Smooth muscle cell (in vitro differentiated cells): Measurements from ENCODE around the gene KMT2C. TPM values are rescaled to one million over a fixed set of nuclear protein-coding genes. Genes with fewer than 3 reads are reported as not detected.
"Not testable (repeated sequence)": the region's sequence is repeated elsewhere in the genome, so short reads cannot be mapped to it uniquely, and the experiment has no call there.

Experiments
- DNase-seq: peaks from one replicate; lab custom pipeline; 2025; ENCODE audit not compliant: unreplicated experiment; lab: John Stamatoyannopoulos, UW
- H2AFZ ChIP-seq: fragments of 200-600 bp; sonication (generic); 2 replicates; pipeline ENCODE4 v1.6.0; 2016; ENCODE audit warnings: antibody characterized with exemption, low read depth, mild to moderate bottlenecking
- H3F3A ChIP-seq: fragments of 200-600 bp; sonication (generic); 2 replicates; pipeline ENCODE4 v1.6.0; 2017; ENCODE audit warnings: antibody characterized with exemption, low read depth
- H3K27ac ChIP-seq: fragments of 200-600 bp; sonication (generic); 2 replicates; pipeline ENCODE4 v1.5.1; 2016; ENCODE audit warnings: low read depth, mild to moderate bottlenecking
- H3K27me3 ChIP-seq: fragments of 200-600 bp; sonication (generic); 2 replicates; pipeline ENCODE4 v1.6.1; 2016; ENCODE audit warnings: low read depth, mild to moderate bottlenecking
- H3K36me3 ChIP-seq: fragments of 200-600 bp; sonication (generic); 2 replicates; pipeline ENCODE4 v1.5.1; 2016; ENCODE audit warnings: low read depth
- H3K4me1 ChIP-seq: fragments of 200-600 bp; sonication (generic); 2 replicates; pipeline ENCODE4 v1.5.1; 2016; ENCODE audit warnings: low read depth
- H3K4me2 ChIP-seq: fragments of 200-600 bp; sonication (generic); 2 replicates; pipeline ENCODE4 v1.6.0; 2016; ENCODE audit warnings: mild to moderate bottlenecking
- H3K4me3 ChIP-seq: fragments of 200-600 bp; sonication (generic); 2 replicates; pipeline ENCODE4 v1.5.1; 2016; ENCODE audit warnings: mild to moderate bottlenecking
- H3K79me2 ChIP-seq: fragments of 200-600 bp; sonication (generic); 2 replicates; pipeline ENCODE4 v1.6.0; 2016; ENCODE audit warnings: low read depth, mild to moderate bottlenecking
- H3K9ac ChIP-seq: fragments of 200-600 bp; sonication (generic); 2 replicates; pipeline ENCODE4 v1.6.0; 2016; ENCODE audit warnings: low read depth
- H3K9me3 ChIP-seq: fragments of 200-600 bp; sonication (generic); replicated peaks from 2 replicates; pipeline ENCODE4 v1.5.1; 2016; ENCODE audit warnings: low read depth
- H4K20me1 ChIP-seq: fragments of 200-600 bp; sonication (generic); 2 replicates; pipeline ENCODE4 v1.6.0; 2016; ENCODE audit warnings: low read depth
- WGBS: methylation state at CpG from one replicate; pipeline ENCODE4 v1.1.7; 2016; ENCODE audit warnings: low lambda C conversion rate; 5-methylcytosine and 5-hydroxymethylcytosine counted together
- polyA plus RNA-seq: library from polyadenylated mRNA; unstranded; fragments of >200 nt; fragmentation: Nextera tagmentation; extraction: Ambion mirVana; gene quantifications from 2 replicates; pipeline ENCODE4 v1.2.1, GENCODE V29; 2016
- total RNA-seq: library from RNA; depleted of rRNA; stranded (reverse); fragments of >200 nt; gene quantifications from 2 replicates; pipeline ENCODE4 v1.2.3, GENCODE V29; 2014
- TF ChIP-seq, protein P1 (sequence below): fragments of 200-600 bp; sonication (generic); IDR thresholded peaks from 2 replicates; pipeline ENCODE4 v1.5.1; 2017; ENCODE audit warnings: borderline replicate concordance, mild to moderate bottlenecking, antibody characterized with exemption; ENCODE audit not compliant: insufficient read depth, poor library complexity, severe bottlenecking

KMT2C gene
- total and polyA plus RNA-seq, 2 experiments from 2014 or later, result 10.1 to 36.7 TPM

DNA sequence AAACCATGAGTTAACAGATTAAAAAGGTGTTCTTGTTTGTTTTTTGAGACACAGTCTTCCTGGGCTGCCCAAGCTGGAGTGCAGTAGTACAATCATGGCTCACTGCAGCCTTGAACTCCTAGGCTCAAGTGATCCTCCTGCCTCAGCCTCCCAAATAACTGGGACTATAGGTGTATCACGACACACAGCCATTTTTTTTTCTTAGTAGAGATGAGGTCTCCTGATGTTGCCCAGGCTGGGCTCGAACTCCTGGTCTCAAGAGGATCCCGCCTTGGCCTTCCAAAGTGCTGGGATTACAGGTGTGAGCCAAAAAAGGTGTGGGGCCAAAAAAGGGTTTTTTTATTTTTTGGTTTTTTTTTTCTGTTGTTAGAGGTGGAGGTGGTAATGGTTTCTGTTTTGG is 29.3 kb downstream of the KMT2C start:
- no peaks in the 10 kb centered on the region for H3F3A ChIP-seq
- H4K20me1 ChIP-seq, result peaks cover 98% of the 10 kb centered on the region
- H3K27ac ChIP-seq, result no peak overlapping the region
- H3K4me3 ChIP-seq, result no peak overlapping the region
- H3K9me3 ChIP-seq, result peaks cover 8% of the 10 kb centered on the region
- peaks cover 1% of the 10 kb centered on the region for H3K4me1 ChIP-seq
- no peak overlapping the region for H3K9ac ChIP-seq
- H3K36me3 ChIP-seq, result no peaks in the 10 kb centered on the region
- no peak for DNase-seq
- no peak overlapping the region for H3K4me2 ChIP-seq
- no peaks in the 10 kb centered on the region for H3K27me3 ChIP-seq
- no peak overlapping the region for H2AFZ ChIP-seq
- H3K79me2 ChIP-seq, result peaks cover 99% of the 10 kb centered on the region
- TF ChIP-seq, protein P1, sequence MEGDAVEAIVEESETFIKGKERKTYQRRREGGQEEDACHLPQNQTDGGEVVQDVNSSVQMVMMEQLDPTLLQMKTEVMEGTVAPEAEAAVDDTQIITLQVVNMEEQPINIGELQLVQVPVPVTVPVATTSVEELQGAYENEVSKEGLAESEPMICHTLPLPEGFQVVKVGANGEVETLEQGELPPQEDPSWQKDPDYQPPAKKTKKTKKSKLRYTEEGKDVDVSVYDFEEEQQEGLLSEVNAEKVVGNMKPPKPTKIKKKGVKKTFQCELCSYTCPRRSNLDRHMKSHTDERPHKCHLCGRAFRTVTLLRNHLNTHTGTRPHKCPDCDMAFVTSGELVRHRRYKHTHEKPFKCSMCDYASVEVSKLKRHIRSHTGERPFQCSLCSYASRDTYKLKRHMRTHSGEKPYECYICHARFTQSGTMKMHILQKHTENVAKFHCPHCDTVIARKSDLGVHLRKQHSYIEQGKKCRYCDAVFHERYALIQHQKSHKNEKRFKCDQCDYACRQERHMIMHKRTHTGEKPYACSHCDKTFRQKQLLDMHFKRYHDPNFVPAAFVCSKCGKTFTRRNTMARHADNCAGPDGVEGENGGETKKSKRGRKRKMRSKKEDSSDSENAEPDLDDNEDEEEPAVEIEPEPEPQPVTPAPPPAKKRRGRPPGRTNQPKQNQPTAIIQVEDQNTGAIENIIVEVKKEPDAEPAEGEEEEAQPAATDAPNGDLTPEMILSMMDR, result no peak
- WGBS, result 26% methylated on average over 3 of the region's 3 CpGs

DNA sequence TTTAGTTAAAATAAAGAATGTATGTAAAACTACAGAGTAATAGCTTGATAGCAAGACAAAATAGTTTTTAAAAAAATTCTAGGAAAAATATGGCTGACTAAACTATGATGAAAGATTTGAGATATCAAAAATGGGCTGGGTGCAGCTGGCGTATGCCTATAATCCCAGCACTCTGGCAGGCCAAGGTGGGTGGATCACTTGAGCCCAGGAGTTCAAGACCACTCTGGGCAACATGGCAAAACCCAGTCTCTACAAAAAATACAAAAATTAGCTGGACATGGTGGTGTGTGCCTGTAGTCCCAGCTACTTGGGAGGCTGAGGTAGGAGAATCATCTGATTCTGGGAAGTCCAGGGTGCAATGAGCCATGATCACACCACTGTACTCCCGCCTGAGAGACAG is 29.8 kb downstream of the KMT2C start:
- WGBS, result 60% methylated on average over 2 of the region's 2 CpGs
- H2AFZ ChIP-seq, H3K27ac ChIP-seq, H3K9ac ChIP-seq, H3F3A ChIP-seq, H3K4me3 ChIP-seq, H3K9me3 ChIP-seq, H3K4me1 ChIP-seq, H3K4me2 ChIP-seq, H3K27me3 ChIP-seq, H3K36me3 ChIP-seq, DNase-seq: not testable (repeated sequence)
- Histone ChIP-seq H3K79me2 (peaks cover 99% of the 10 kb centered on the region), H4K20me1 (peaks cover 98% of the 10 kb centered on the region)

DNA sequence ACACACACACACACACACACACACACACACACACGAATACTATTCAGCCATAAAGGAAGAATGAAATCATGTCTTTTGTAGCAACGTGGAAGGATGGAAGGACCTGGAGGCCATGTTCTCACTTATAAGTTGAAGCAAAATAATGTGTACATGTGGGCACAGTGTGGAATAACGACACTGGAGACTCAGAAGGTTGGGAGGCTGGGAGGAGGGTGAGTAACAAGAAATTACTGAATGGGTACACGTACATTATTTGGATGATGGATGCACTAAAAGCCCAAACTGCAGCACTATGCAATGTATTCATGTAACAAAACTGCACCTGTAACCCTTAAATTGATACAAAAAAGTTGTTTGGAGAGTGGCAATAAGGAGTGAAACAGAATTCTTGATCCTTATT is 32.1 kb downstream of the KMT2C start:
- Histone ChIP-seq H4K20me1 (peaks cover 98% of the 10 kb centered on the region), H3K79me2 (peaks cover 99% of the 10 kb centered on the region), H3K9ac (no peak overlapping the region), H3K9me3 (peaks cover 8% of the 10 kb centered on the region), H3K27ac (no peak overlapping the region), H3K4me2 (no peak overlapping the region), H3K36me3 (no peaks in the 10 kb centered on the region), H3F3A (no peaks in the 10 kb centered on the region), H2AFZ (no peak overlapping the region), H3K27me3 (no peaks in the 10 kb centered on the region), H3K4me3 (no peak overlapping the region), H3K4me1 (peaks cover 9% of the 10 kb centered on the region)
- TF ChIP-seq, protein P1, result no peak
- no peak for DNase-seq
- WGBS, result 43% methylated on average over 4 of the region's 4 CpGs

DNA sequence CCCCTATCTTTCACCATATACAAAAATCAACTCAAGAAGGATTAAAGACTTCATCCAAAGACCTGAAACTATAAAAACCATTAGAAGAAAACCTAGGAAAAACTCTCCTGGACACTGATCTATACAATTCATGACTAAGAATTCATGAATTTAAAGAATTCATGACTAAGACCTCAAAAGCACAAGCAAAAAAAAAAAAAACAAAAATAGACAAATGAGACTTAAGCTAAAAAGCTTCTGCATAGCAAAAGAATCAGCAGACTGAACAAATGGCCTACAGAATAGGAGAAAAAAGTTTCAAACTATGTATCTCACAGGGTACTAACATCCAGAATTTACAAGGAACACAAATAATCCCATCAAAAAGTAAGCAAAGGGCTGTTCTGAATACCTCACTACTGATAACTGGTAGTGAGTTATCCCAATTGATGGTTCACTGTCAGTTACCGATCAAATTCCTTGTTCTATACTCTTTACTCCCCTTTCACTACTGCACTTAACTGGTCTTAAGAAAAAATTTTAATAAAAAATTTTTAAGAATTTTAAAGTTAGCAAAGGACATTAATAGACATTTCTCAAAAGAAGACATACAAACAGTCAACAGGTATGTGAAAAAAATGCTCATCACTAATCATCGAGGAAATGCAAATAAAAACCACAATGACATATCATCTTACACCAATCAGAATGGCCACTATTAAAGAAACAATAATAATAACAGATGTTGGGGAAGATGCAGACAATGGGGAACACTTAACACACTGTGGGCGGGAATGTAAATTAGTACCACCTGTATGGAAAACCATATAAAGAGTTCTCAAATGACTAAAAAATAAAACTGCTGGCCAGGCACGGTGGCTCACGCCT is 33.2 kb downstream of the KMT2C start:
- Histone ChIP-seq H3K79me2 (peaks cover 99% of the 10 kb centered on the region), H3K9me3 (peaks cover 8% of the 10 kb centered on the region), H3F3A (no peaks in the 10 kb centered on the region), H3K4me3 (no peak overlapping the region), H3K4me2 (peak overlapping the region; percentile 4), H3K4me1 (peaks cover 9% of the 10 kb centered on the region), H3K36me3 (no peaks in the 10 kb centered on the region), H3K27ac (no peak overlapping the region), H2AFZ (no peak overlapping the region), H3K9ac (no peak overlapping the region), H4K20me1 (peaks cover 98% of the 10 kb centered on the region), H3K27me3 (no peaks in the 10 kb centered on the region)
- DNase-seq, result no peak
- WGBS, result 56% methylated on average over 5 of the region's 5 CpGs
- TF ChIP-seq, protein P1, result no peak
